ENCODE results near the gene IQCK. TPM values are rescaled to one million over a fixed set of nuclear protein-coding genes. Genes with fewer than 3 reads are reported as not detected.
"Not testable (repeated sequence)": the region's sequence is repeated elsewhere in the genome, so short reads cannot be mapped to it uniquely, and the experiment has no call there.

IQCK gene
- total and polyA plus RNA-seq, 8 donors: 3.5 to 100.0 (median 13.6) TPM

- Histone ChIP-seq H3K27me3 (no peaks in the 10 kb centered on the region), H3K4me1 (peaks cover 10 to 54% (median 41%) of the 10 kb centered on the region in 4 donors), H3K4me3 (peak overlapping the region in 2 of 4 donors; percentile 82 to 100), H3K9me3 (no peaks in the 10 kb centered on the region), H3K27ac (peak overlapping the region in 1 of 5 donors; percentile 14), H3K36me3 (peaks cover 0 to 34% (median 31%) of the 10 kb centered on the region in 4 donors)
- WGBS, 5 donors: 31 to 74% (median 48%) methylated on average over 1 of the region's 1 CpG
- DNase-seq: peak in 1 of 2 donors; percentile 53
- intact Hi-C loops (cut with DNase I; ENCODE audit: low total_unique reads): loop anchor here (10.0 kb wide), 1 partner anchor 169 kb away; the partner anchor contains the start of gene GPRC5B
- no peak for TF ChIP-seq POLR2A (IDR thresholded peaks at IDR 0.05)
- TF ChIP-seq CTCF (IDR thresholded peaks at IDR 0.05): no peak
- TF ChIP-seq POLR2AphosphoS5 (IDR thresholded peaks at IDR 0.05): no peak
- TF ChIP-seq EP300 (IDR thresholded peaks at IDR 0.05): no peak
These were observed 1.9 kb upstream of the IQCK start for GRCh38 chr16:19716183-19716582.

GRCh38 chr16:19716728-19717127, 1.3 kb upstream of the IQCK start:
- H3K9me3 ChIP-seq, DNase-seq, H3K27me3 ChIP-seq: not testable (repeated sequence)
- peaks cover 0 to 33% (median 30%) of the 10 kb centered on the region in 4 donors for H3K36me3 ChIP-seq
- peak overlapping the region in 3 of 5 donors; percentile 80 to 88 (median 88) for H3K27ac ChIP-seq
- intact Hi-C loops (cut with DNase I; ENCODE audit: low total_unique reads): loop anchor here (10.0 kb wide), 1 partner anchor 168 kb away; the partner anchor contains the start of gene GPRC5B
- WGBS, 5 donors: 20 to 32% (median 22%) methylated on average over 9 to 11 of the region's 11 CpGs
- H3K4me3 ChIP-seq: peak overlapping the region; percentile 82 to 100 (median 94)
- H3K4me1 ChIP-seq: peaks cover 10 to 51% (median 41%) of the 10 kb centered on the region in 4 donors

GRCh38 chr16:19717314-19717713, 757 bp upstream of the IQCK start:
- no peak for TF ChIP-seq POLR2A (IDR thresholded peaks at IDR 0.05)
- TF ChIP-seq EP300 (IDR thresholded peaks at IDR 0.05): no peak
- no peak for TF ChIP-seq CTCF (IDR thresholded peaks at IDR 0.05)
- TF ChIP-seq POLR2AphosphoS5 (IDR thresholded peaks at IDR 0.05): no peak
- Histone ChIP-seq H3K4me3 (peak overlapping the region; percentile 82 to 100 (median 94)), H3K4me1 (peaks cover 10 to 49% (median 41%) of the 10 kb centered on the region in 4 donors), H3K27me3 (no peaks in the 10 kb centered on the region), H3K27ac (peak overlapping the region; percentile 73 to 89 (median 88)), H3K9me3 (no peaks in the 10 kb centered on the region), H3K36me3 (peaks cover 0 to 28% (median 26%) of the 10 kb centered on the region in 4 donors)
- intact Hi-C loops (cut with DNase I; ENCODE audit: low total_unique reads): loop anchor here (10.0 kb wide), 1 partner anchor 167 kb away; the partner anchor contains the start of gene GPRC5B
- no peak for DNase-seq
- 0 to 1% (median 0%) methylated on average over 10 of the region's 10 CpGs for WGBS, 5 donors

GRCh38 chr16:19718624-19718965, 524 bp downstream of the IQCK start:
- Histone ChIP-seq H3K27ac (peak overlapping the region; percentile 70 to 89 (median 88)), H3K27me3 (no peaks in the 10 kb centered on the region), H3K36me3 (peaks cover 0 to 15% (median 14%) of the 10 kb centered on the region in 4 donors), H3K4me3 (peak overlapping the region; percentile 82 to 100 (median 94)), H3K4me1 (peaks cover 10 to 49% (median 41%) of the 10 kb centered on the region in 4 donors), H3K9me3 (no peaks in the 10 kb centered on the region)
- 0 to 1% (median 1%) methylated on average over 21 of the region's 21 CpGs for WGBS, 5 donors
- no peak for DNase-seq
- intact Hi-C loops (cut with DNase I; ENCODE audit: low total_unique reads): loop anchor here (10.0 kb wide), 1 partner anchor 166 kb away; the partner anchor contains the start of gene GPRC5B
- TF ChIP-seq POLR2A (IDR thresholded peaks at IDR 0.05) (no peak), EP300 (IDR thresholded peaks at IDR 0.05) (no peak), CTCF (IDR thresholded peaks at IDR 0.05) (no peak), POLR2AphosphoS5 (IDR thresholded peaks at IDR 0.05) (no peak)

All from stomach (tissue), 9 donors.